Measurements from ENCODE around the gene SOX9. TPM values are rescaled to one million over a fixed set of nuclear protein-coding genes. Genes with fewer than 3 reads are reported as not detected.

SOX9 gene
- total and polyA plus RNA-seq, 2 of the 8 experiments (the other 6 are each of a cell fraction or from before 2014, with no cell fraction given): 1.9 to 4.9 TPM

GRCh38 chr17:72121164-72122009, 567 bp downstream of the SOX9 start (continued):
- no peak for TF ChIP-seq CHD7 (IDR thresholded peaks at IDR 0.05; ENCODE audit: insufficient replicate concordance, low read length)
- peak in 1 of 2 experiments; percentile 19; a peak in 1 of 4 replicates for TF ChIP-seq RAD21 (IDR thresholded peaks at IDR 0.05 in 1 of 2, conservative IDR thresholded peaks at IDR 0.05 in 1 of 2; ENCODE audit: low read depth in 2 of 2, low read length in 2 of 2)
- TF ChIP-seq SIN3A (conservative IDR thresholded peaks at IDR 0.05 in 1 of 2, IDR thresholded peaks at IDR 0.05 in 1 of 2; ENCODE audit: low read depth in 1 of 2, low read length in 2 of 2): peak; percentile 1 to 73; a peak in 3 of 4 replicates
